Mucosa of stomach (tissue), 1 donor: Measurements from ENCODE around the gene ANO5.
"Not testable (repeated sequence)": the region's sequence is repeated elsewhere in the genome, so short reads cannot be mapped to it uniquely, and the experiment has no call there.

Experiments
- H3K27me3 ChIP-seq: one replicate; pipeline ENCODE4 v1.7.0; 2013; ENCODE audit warnings: mild to moderate bottlenecking, low read length; ENCODE audit not compliant: control insufficient read depth, insufficient read depth
- H3K36me3 ChIP-seq: one replicate; pipeline ENCODE4 v1.7.0; 2013; ENCODE audit warnings: low read length; ENCODE audit not compliant: control insufficient read depth, insufficient read depth
- H3K4me1 ChIP-seq: one replicate; pipeline ENCODE4 v1.7.0; 2013; ENCODE audit warnings: mild to moderate bottlenecking, low read length; ENCODE audit not compliant: control insufficient read depth, insufficient read depth
- H3K4me3 ChIP-seq: one replicate; pipeline ENCODE4 v1.7.0; 2013; ENCODE audit warnings: low read length
- H3K9ac ChIP-seq: one replicate; pipeline ENCODE4 v1.7.0; 2013; ENCODE audit warnings: mild to moderate bottlenecking, low read length, moderate library complexity
- H3K9me3 ChIP-seq: one replicate; pipeline ENCODE4 v1.7.0; 2013; ENCODE audit warnings: mild to moderate bottlenecking, low read length, moderate library complexity; ENCODE audit not compliant: control insufficient read depth
- donor health status: Pancreatic carcinoma.

The ANO5 gene

DNA sequence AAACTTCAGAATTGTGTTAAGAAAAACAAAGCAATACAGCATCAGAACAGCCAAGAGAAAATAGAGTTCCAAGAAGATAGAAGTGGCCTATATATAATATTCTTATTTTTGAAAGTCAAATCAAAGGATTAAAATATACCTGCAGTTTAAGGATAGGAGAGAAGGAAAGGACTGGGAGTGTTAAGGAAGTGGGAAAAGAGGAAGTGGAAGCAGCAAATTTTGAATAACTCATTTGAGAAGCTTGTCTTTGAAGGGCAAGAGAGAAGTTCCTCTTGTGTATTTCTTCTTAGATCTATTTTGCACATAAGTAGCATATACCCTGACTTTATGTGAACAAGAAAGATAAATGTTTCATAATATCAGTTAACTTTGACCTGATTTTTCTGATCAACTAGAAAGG lies 82.7 kb downstream of the ANO5 start:
- Histone ChIP-seq H3K36me3 (no peaks in the 10 kb centered on the region), H3K9ac (no peak overlapping the region), H3K9me3 (no peaks in the 10 kb centered on the region), H3K27me3 (no peaks in the 10 kb centered on the region), H3K4me1 (no peaks in the 10 kb centered on the region), H3K4me3 (no peak overlapping the region)

DNA sequence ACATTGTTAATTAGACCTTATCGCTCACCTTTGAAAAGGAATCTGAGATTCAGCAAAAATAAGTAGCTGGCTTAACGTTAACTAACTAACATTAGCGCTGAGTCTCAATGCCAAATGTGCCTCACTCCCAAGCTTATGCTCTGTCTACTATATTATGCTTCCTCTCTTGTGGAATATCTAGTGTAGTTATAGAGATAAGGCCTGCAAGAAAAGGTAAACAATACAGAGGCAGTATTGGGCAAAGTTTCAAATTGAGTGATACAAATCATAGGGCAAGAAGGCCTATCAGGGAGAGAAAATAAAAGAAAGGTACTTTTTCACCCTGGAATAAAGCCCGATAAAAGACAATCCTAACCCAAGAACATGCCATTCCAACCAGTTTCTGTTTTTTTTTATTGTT lies 83.7 kb downstream of the ANO5 start:
- H3K36me3 ChIP-seq = no peaks in the 10 kb centered on the region
- no peaks in the 10 kb centered on the region for H3K4me1 ChIP-seq
- H3K4me3 ChIP-seq = no peak overlapping the region
- no peaks in the 10 kb centered on the region for H3K9me3 ChIP-seq
- H3K27me3 ChIP-seq = no peaks in the 10 kb centered on the region
- no peak overlapping the region for H3K9ac ChIP-seq

DNA sequence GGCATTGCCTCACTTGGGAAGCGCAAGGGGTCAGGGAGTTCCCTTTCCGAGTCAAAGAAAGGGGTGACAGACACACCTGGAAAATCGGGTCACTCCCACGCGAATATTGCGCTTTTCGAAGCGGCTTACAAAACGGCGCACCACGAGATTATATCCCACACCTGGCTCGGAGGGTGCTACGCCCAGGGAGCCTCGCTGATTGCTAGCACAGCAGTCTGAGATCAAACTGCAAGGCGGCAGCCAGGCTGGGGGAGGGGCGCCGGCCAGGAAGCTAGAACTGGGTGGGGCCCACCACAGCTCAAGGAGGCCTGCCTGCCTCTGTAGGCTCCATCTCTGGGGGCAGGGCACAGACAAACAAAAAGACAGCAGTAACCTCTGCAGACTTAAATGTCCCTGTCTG lies 92.1 kb downstream of the ANO5 start:
- not testable (repeated sequence) for H3K27me3 ChIP-seq, H3K9me3 ChIP-seq, H3K4me3 ChIP-seq, H3K36me3 ChIP-seq, H3K9ac ChIP-seq, H3K4me1 ChIP-seq

DNA sequence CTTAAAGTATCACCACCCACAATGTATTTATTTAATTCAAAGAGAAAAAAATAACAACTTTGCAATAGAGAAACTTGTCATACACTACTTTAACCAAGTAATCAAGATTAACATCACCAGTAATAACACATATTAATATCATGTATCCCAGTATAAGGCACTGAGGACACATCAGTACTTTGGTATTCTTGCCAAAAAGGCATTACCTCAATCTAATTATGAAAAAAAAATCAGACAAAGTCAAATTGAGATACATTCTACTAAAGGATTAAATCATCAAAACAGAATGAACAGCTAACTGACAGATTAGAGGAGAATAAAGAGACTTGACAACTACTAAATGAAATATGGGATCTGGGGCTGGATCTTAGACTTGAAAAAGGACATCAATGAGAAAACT lies 109.5 kb downstream of the ANO5 start:
- no peak overlapping the region for H3K4me3 ChIP-seq
- H3K9me3 ChIP-seq = no peaks in the 10 kb centered on the region
- no peaks in the 10 kb centered on the region for H3K36me3 ChIP-seq
- H3K4me1 ChIP-seq = no peaks in the 10 kb centered on the region
- no peak overlapping the region for H3K9ac ChIP-seq
- H3K27me3 ChIP-seq = no peaks in the 10 kb centered on the region

DNA sequence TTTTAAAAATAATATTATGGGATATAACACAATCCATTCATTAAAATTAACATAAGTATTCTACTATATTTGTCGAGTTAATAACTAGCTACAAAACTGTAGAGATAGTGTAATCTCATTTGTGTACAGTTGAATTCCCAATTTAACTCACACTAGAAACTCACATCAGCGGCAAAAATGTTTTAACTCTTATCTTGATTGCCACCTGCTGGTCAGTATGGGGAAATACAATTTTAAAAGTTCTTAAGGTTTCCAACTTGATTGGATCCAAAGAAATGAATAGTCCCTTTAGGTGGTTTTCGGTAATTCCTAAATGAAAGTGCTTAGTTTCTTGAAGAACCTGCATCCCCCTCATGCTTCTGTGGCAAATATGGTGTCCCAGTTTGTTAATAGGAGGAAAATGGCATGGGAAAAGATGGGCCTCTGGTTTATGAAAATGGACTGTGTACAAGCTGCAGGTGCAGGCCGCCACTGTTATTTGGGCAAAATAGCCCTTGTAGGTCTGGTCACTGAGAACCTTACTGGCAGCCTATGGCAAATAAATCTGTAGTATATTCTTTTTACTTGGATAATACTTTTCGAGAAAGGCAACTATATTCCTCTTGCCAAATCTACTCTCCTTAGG lies 111.6 kb downstream of the ANO5 start:
- H3K9me3 ChIP-seq = no peaks in the 10 kb centered on the region
- H3K36me3 ChIP-seq = no peaks in the 10 kb centered on the region
- no peaks in the 10 kb centered on the region for H3K4me1 ChIP-seq
- H3K27me3 ChIP-seq = no peaks in the 10 kb centered on the region
- H3K4me3 ChIP-seq = no peak overlapping the region
- H3K9ac ChIP-seq = no peak overlapping the region

DNA sequence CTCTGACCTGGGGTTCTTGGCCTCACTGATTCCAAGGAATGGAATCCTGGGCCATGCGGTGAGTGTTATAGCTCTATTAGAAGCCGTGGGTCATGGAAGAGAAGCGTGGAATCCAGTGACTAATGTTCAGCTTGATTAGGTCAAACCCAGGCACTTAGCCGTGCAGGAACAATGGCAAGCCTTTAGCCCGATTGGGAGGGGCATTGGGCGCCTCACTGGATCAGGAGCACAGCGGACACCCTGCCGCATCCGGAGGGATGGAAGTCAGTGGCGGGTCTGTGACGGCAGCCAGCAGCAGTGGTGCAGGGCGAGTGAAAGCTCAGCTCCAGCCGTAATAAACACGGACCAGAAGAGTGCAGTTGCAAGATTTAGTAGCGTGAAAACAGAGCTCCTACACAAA lies 124.8 kb downstream of the ANO5 start:
- H3K9me3 ChIP-seq = no peaks in the 10 kb centered on the region
- no peak overlapping the region for H3K9ac ChIP-seq
- no peak overlapping the region for H3K4me3 ChIP-seq
- no peaks in the 10 kb centered on the region for H3K4me1 ChIP-seq
- H3K27me3 ChIP-seq = peaks cover 3% of the 10 kb centered on the region
- no peaks in the 10 kb centered on the region for H3K36me3 ChIP-seq

DNA sequence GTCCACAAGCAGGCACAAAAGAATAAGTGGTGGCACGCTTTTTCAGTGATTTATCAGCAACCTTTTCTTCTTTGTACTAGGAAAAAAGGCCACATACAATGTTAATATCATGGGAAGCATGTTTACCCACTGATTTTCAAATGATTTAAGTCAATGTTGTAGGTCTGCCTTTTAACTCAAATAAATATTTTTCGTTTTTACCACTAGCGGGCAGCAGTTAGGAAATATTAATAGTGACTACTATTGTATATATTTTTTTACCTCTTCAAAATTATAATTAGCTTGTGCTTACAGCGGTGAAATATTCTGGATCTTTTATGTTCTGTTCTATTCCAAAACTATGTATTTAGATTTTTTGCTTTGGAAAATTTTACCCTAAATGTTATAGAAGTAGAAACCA lies 138.9 kb downstream of the ANO5 start:
- Histone ChIP-seq H3K27me3 (no peaks in the 10 kb centered on the region), H3K36me3 (no peaks in the 10 kb centered on the region), H3K9ac (no peak overlapping the region), H3K4me3 (no peak overlapping the region), H3K9me3 (no peaks in the 10 kb centered on the region), H3K4me1 (no peaks in the 10 kb centered on the region)
